ENCODE data around the gene NACC2. TPM values are rescaled to one million over a fixed set of nuclear protein-coding genes. Genes with fewer than 3 reads are reported as not detected.

NACC2 gene
- total RNA-seq, 4 donors from 2014 or later: 22.2 to 64.3 (median 26.5) TPM

- Histone ChIP-seq H3K4me1 (peaks cover 6 to 11% (median 9%) of the 10 kb centered on the region in 4 donors), H3K27ac (no peak overlapping the region), H3K27me3 (no peaks in the 10 kb centered on the region), H3K9me3 (no peaks in the 10 kb centered on the region), H3K36me3 (peaks cover 0 to 7% (median 0%) of the 10 kb centered on the region in 4 donors), H3K4me3 (no peak overlapping the region)
- 89% methylated on average over 18 of the region's 18 CpGs; no CpG with 5 or more reads in 1 of the 2 donors for WGBS, 2 donors (ENCODE audit: low coverage in 1 of 2)
- in situ Hi-C loops (cut with MboI; ENCODE audit: low pct_ligation_motif_present in 1 of 4, low pct_unique_long_range_greater_than_20kb in 1 of 4, low sequenced_read_pairs in 3 of 4) (no loop called here), intact Hi-C loops (cut with DNase I; ENCODE audit: low total_unique reads) (no loop called here)
- peak; percentile 5 for DNase-seq
- TF ChIP-seq CTCF (IDR thresholded peaks at IDR 0.05) (no peak), EP300 (IDR thresholded peaks at IDR 0.05; ENCODE audit: low read depth) (no peak), POLR2A (IDR thresholded peaks at IDR 0.05) (no peak)
Observed at GRCh38 chr9:136014147-136014923, 80.8 kb downstream of the NACC2 start.

GRCh38 chr9:136013524-136014034 is 81.5 kb downstream of the NACC2 start:
- WGBS, 2 donors (ENCODE audit: low coverage in 1 of 2): 93% methylated on average over 21 of the region's 21 CpGs; no CpG with 5 or more reads in 1 of the 2 donors
- H3K4me1 ChIP-seq: peaks cover 9 to 17% (median 11%) of the 10 kb centered on the region in 4 donors
- peak overlapping the region in 2 of 4 donors; percentile 62 to 73 for H3K27ac ChIP-seq
- TF ChIP-seq POLR2AphosphoS5 (IDR thresholded peaks at IDR 0.05): no peak
- no peak for TF ChIP-seq EP300 (IDR thresholded peaks at IDR 0.05; ENCODE audit: low read depth)
- no peak for TF ChIP-seq CTCF (IDR thresholded peaks at IDR 0.05)
- no peak for TF ChIP-seq POLR2A (IDR thresholded peaks at IDR 0.05)
- in situ Hi-C loops (cut with MboI; ENCODE audit: low pct_ligation_motif_present in 1 of 4, low pct_unique_long_range_greater_than_20kb in 1 of 4, low sequenced_read_pairs in 3 of 4): no loop called here
- no peaks in the 10 kb centered on the region for H3K9me3 ChIP-seq
- peaks cover 0 to 7% (median 0%) of the 10 kb centered on the region in 4 donors for H3K36me3 ChIP-seq
- intact Hi-C loops (cut with DNase I; ENCODE audit: low total_unique reads): no loop called here
- no peak for DNase-seq
- no peaks in the 10 kb centered on the region for H3K27me3 ChIP-seq
- H3K4me3 ChIP-seq: no peak overlapping the region

GRCh38 chr9:136013116-136013515 is 82.0 kb downstream of the NACC2 start:
- Histone ChIP-seq H3K9me3 (no peaks in the 10 kb centered on the region), H3K4me3 (no peak overlapping the region), H3K27ac (peak overlapping the region; percentile 51 to 73 (median 64)), H3K36me3 (peaks cover 0 to 7% (median 0%) of the 10 kb centered on the region in 4 donors), H3K4me1 (peaks cover 9 to 20% (median 15%) of the 10 kb centered on the region in 4 donors), H3K27me3 (no peaks in the 10 kb centered on the region)
- intact Hi-C loops (cut with DNase I; ENCODE audit: low total_unique reads) (no loop called here), in situ Hi-C loops (cut with MboI; ENCODE audit: low pct_ligation_motif_present in 1 of 4, low pct_unique_long_range_greater_than_20kb in 1 of 4, low sequenced_read_pairs in 3 of 4) (no loop called here)
- no peak for DNase-seq
- TF ChIP-seq EP300 (IDR thresholded peaks at IDR 0.05; ENCODE audit: low read depth): no peak
- no peak for TF ChIP-seq POLR2A (IDR thresholded peaks at IDR 0.05)
- no peak for TF ChIP-seq POLR2AphosphoS5 (IDR thresholded peaks at IDR 0.05)
- TF ChIP-seq CTCF (IDR thresholded peaks at IDR 0.05): no peak
- 36 to 88% methylated on average over 3 to 21 of the region's 22 CpGs for WGBS, 2 donors (ENCODE audit: low coverage in 1 of 2)

- 62% methylated on average over 18 of the region's 18 CpGs; no CpG with 5 or more reads in 1 of the 2 donors for WGBS, 2 donors (ENCODE audit: low coverage in 1 of 2)
- Histone ChIP-seq H3K9me3 (no peaks in the 10 kb centered on the region), H3K4me1 (peaks cover 9 to 25% (median 18%) of the 10 kb centered on the region in 4 donors), H3K27ac (peak overlapping the region; percentile 51 to 73 (median 64)), H3K36me3 (peaks cover 0 to 7% (median 0%) of the 10 kb centered on the region in 4 donors), H3K27me3 (no peaks in the 10 kb centered on the region), H3K4me3 (no peak overlapping the region)
- DNase-seq: peak; percentile 41
- TF ChIP-seq POLR2AphosphoS5 (IDR thresholded peaks at IDR 0.05) (no peak), EP300 (IDR thresholded peaks at IDR 0.05; ENCODE audit: low read depth) (no peak), CTCF (IDR thresholded peaks at IDR 0.05) (no peak), POLR2A (IDR thresholded peaks at IDR 0.05) (no peak)
- intact Hi-C loops (cut with DNase I; ENCODE audit: low total_unique reads) (no loop called here), in situ Hi-C loops (cut with MboI; ENCODE audit: low pct_ligation_motif_present in 1 of 4, low pct_unique_long_range_greater_than_20kb in 1 of 4, low sequenced_read_pairs in 3 of 4) (no loop called here)
Observed at GRCh38 chr9:136012651-136013050, 82.4 kb downstream of the NACC2 start.
